SU-DHL-6 (cell line): ENCODE data around the gene RNF4.

Experiments used
- H2AFZ ChIP-seq: fragments of 200-600 bp; sonication (generic); 2 replicates; pipeline ENCODE4 v1.6.1; 2014; ENCODE audit warnings: low read depth, mild to moderate bottlenecking, moderate library complexity, mixed read lengths, antibody characterized with exemption, low read length; ENCODE audit not compliant: severe bottlenecking
- H3F3A ChIP-seq: fragments of 200-600 bp; shearing (Covaris generic); 2 replicates; pipeline ENCODE4 v1.6.0; 2016; ENCODE audit warnings: antibody characterized with exemption, mild to moderate bottlenecking; ENCODE audit not compliant: insufficient read depth
- H3K27ac ChIP-seq: fragments of 200-600 bp; sonication (generic); 2 replicates; pipeline ENCODE4 v1.5.1; 2016; ENCODE audit warnings: low read depth, mild to moderate bottlenecking, low read length, moderate library complexity, mixed read lengths
- H3K27me3 ChIP-seq: fragments of 200-600 bp; sonication (generic), shearing (Covaris generic); 2 replicates; pipeline ENCODE4 v1.6.0; 2014; ENCODE audit warnings: mild to moderate bottlenecking, low read length
- H3K36me3 ChIP-seq: fragments of 200-600 bp; sonication (generic); 2 replicates; pipeline ENCODE4 v1.6.1; 2014; ENCODE audit warnings: mild to moderate bottlenecking, low read length, mixed read lengths
- H3K4me2 ChIP-seq: fragments of 300-600, 200-600 bp; shearing (Covaris generic), sonication (generic); 2 replicates; pipeline ENCODE4 v1.6.0; 2014; ENCODE audit warnings: low read length, low read depth, mild to moderate bottlenecking; ENCODE audit not compliant: poor library complexity, severe bottlenecking
- H3K4me3 ChIP-seq: fragments of 200-600 bp; sonication (generic); 2 replicates; pipeline ENCODE4 v1.5.1; 2014; ENCODE audit warnings: antibody characterized with exemption, low read length, mild to moderate bottlenecking, mixed read lengths; ENCODE audit not compliant: insufficient read depth, poor library complexity, severe bottlenecking
- H3K79me2 ChIP-seq: fragments of 200-600 bp; sonication (generic); 2 replicates; pipeline ENCODE4 v1.6.1; 2014; ENCODE audit warnings: mild to moderate bottlenecking, low read length, moderate library complexity; ENCODE audit not compliant: insufficient read depth
- H3K9ac ChIP-seq: fragments of 200-600 bp; sonication (generic); 2 replicates; pipeline ENCODE4 v1.7.0; 2014; ENCODE audit warnings: mild to moderate bottlenecking, low read length
- H3K9me2 ChIP-seq: fragments of 200-600 bp; sonication (generic); replicated peaks from 2 replicates; pipeline ENCODE4 v1.6.1; 2014; ENCODE audit warnings: low read length; ENCODE audit not compliant: insufficient read depth
- H3K9me3 ChIP-seq: fragments of 200-600 bp; sonication (generic); 2 replicates; pipeline ENCODE4 v1.6.1; 2014; ENCODE audit warnings: low read length, mixed read lengths; ENCODE audit not compliant: insufficient read depth
- H4K20me1 ChIP-seq: fragments of 200-600 bp; sonication (generic); 2 replicates; pipeline ENCODE4 v1.6.1; 2014; ENCODE audit warnings: low read depth, mild to moderate bottlenecking, antibody characterized with exemption, low read length, moderate library complexity, mixed read lengths
- EZH2phosphoT487 ChIP-seq: fragments of 200-600 bp; sonication (generic), shearing (Covaris generic); conservative IDR thresholded peaks from 2 replicates; pipeline ENCODE4 v1.6.1; 2018; ENCODE audit warnings: mild to moderate bottlenecking, antibody characterized with exemption, low read length, moderate library complexity, mixed read lengths
- TF ChIP-seq, protein P1 (sequence below): fragments of 200-600 bp; sonication (generic); IDR thresholded peaks from one replicate; pipeline ENCODE4 v1.5.1; 2017; ENCODE audit warnings: antibody characterized with exemption, mild to moderate bottlenecking, low read length, moderate library complexity; ENCODE audit not compliant: insufficient read depth, poor library complexity, severe bottlenecking

Gene RNF4

DNA sequence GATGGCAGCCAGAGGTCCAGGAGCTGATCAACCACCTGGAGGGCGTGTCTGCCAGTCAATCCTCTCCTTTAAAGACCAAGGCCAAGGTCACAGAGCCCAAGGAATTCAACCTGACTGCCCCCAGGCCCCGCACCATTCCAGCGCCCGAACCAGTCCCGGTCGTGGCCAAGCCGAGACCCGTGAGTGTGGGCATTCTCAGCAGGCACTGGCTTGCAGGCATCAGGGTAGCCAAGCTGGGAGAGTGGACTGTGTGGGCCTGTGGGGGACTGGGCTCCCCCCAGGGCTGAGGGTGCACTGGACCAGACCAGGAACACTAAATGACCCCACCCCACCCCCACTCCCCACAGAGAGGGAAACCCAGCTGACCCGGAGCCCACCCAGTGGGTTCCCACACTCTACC is 23.8 kb upstream of the RNF4 start:
- Histone ChIP-seq H3K27me3 (no peaks in the 10 kb centered on the region), H3K9me3 (no peaks in the 10 kb centered on the region), H2AFZ (no peak overlapping the region), H3K79me2 (no peaks in the 10 kb centered on the region), H3K27ac (no peak overlapping the region), H3K4me2 (no peak overlapping the region), H3K4me3 (no peak overlapping the region), H4K20me1 (no peaks in the 10 kb centered on the region), H3F3A (no peaks in the 10 kb centered on the region), H3K36me3 (no peaks in the 10 kb centered on the region), H3K9me2 (no peaks in the 10 kb centered on the region), H3K9ac (no peak overlapping the region)
- TF ChIP-seq EZH2phosphoT487 = no peak
- TF ChIP-seq, protein P1, sequence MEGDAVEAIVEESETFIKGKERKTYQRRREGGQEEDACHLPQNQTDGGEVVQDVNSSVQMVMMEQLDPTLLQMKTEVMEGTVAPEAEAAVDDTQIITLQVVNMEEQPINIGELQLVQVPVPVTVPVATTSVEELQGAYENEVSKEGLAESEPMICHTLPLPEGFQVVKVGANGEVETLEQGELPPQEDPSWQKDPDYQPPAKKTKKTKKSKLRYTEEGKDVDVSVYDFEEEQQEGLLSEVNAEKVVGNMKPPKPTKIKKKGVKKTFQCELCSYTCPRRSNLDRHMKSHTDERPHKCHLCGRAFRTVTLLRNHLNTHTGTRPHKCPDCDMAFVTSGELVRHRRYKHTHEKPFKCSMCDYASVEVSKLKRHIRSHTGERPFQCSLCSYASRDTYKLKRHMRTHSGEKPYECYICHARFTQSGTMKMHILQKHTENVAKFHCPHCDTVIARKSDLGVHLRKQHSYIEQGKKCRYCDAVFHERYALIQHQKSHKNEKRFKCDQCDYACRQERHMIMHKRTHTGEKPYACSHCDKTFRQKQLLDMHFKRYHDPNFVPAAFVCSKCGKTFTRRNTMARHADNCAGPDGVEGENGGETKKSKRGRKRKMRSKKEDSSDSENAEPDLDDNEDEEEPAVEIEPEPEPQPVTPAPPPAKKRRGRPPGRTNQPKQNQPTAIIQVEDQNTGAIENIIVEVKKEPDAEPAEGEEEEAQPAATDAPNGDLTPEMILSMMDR = no peak

- Histone ChIP-seq H3K36me3 (no peaks in the 10 kb centered on the region), H3K9me2 (no peaks in the 10 kb centered on the region), H3K27ac (no peak overlapping the region)
Measured at GRCh38 chr4:2445571-2445970, 23.3 kb upstream of the RNF4 start.

DNA sequence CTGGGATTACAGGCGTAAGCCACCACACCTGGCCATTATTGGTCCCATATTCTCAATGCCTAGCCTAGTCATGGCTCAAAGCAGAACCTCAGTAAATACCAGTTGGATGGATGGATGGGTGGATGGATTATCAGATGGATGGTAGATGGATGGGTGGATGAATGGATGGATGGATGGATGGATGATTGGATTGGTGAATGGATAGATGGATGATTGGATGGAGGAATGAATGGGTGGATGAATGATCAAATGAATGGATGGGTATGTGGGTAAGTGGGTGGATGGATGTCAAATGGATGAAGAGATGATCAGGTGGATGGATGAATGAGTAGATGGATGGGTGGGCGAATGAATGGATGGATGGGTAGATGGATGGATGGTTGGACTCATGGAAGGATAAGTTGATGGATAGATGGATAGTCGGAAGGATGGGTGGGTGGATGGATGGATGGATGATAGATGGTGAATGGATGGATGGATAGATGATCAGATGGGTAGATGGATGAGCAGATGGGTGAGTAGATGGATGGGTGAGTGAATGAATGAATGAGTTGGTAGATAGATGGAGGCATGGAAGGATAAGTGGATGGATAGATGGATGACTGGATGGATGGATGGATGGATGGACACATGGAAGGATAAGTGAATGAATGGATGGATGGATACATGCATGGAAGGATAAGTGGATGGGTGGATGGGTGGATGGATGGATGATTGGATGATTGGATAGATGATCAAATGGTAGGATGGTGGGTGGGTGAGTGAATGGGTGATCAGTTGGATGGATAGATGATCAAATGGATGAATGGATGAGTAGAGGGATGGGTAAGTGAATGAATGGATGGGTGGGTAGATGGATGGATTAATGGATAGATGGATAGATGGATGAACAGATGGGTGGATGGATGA is 22.0 kb upstream of the RNF4 start:
- Histone ChIP-seq H3K27me3 (no peaks in the 10 kb centered on the region), H3F3A (no peaks in the 10 kb centered on the region), H3K9ac (no peak overlapping the region), H4K20me1 (no peaks in the 10 kb centered on the region), H3K4me2 (no peak overlapping the region), H3K79me2 (no peaks in the 10 kb centered on the region), H3K36me3 (no peaks in the 10 kb centered on the region), H3K9me3 (no peaks in the 10 kb centered on the region), H3K4me3 (no peak overlapping the region), H3K27ac (no peak overlapping the region), H3K9me2 (no peaks in the 10 kb centered on the region), H2AFZ (no peak overlapping the region)
- TF ChIP-seq, protein P1 = no peak
- no peak for TF ChIP-seq EZH2phosphoT487

More at GRCh38 chr4:2445571-2445970, 23.3 kb upstream of the RNF4 start:
- H3K9me3 ChIP-seq = no peaks in the 10 kb centered on the region
- no peak overlapping the region for H3K9ac ChIP-seq
- H3K79me2 ChIP-seq = no peaks in the 10 kb centered on the region
- TF ChIP-seq EZH2phosphoT487 = no peak
- TF ChIP-seq, protein P1 = no peak
- no peak overlapping the region for H3K4me3 ChIP-seq
- H4K20me1 ChIP-seq = no peaks in the 10 kb centered on the region
- no peaks in the 10 kb centered on the region for H3F3A ChIP-seq
- H3K27me3 ChIP-seq = no peaks in the 10 kb centered on the region
- no peak overlapping the region for H3K4me2 ChIP-seq
- H2AFZ ChIP-seq = no peak overlapping the region
